Heart right ventricle (tissue), 16 donors: Measurements from ENCODE around the gene TMTC4. TPM values are rescaled to one million over a fixed set of nuclear protein-coding genes. Genes with fewer than 3 reads are reported as not detected.

ENCODE experiments used
- ATAC-seq, 8 donors: fragments of 200-7000 bp; cut with Tn5 transposase; one replicate each; pipeline ENCODE4 v1.9.1; 2020; ENCODE audit warnings: mild to moderate bottlenecking in 8 of 8, moderate library complexity in 8 of 8, moderate number of reproducible peaks in 1 of 8
- DNase-seq, 2 donors: peaks; one replicate each; pipeline ENCODE4 v3.0.0-alpha.2; 2020
- H3K27ac ChIP-seq, 10 donors: fragments of 200-600 bp; sonication (generic) in 2 of 10; one replicate each; pipeline versions ENCODE4 v1.5.0 to v1.8.0; 2020 to 2022; ENCODE audit warnings: mild to moderate bottlenecking in 3 of 10
- H3K27me3 ChIP-seq, 7 donors: fragments of 200-600 bp; one replicate each; pipeline ENCODE4 v1.8.0; 2021 to 2022; ENCODE audit warnings: mild to moderate bottlenecking in 2 of 7
- H3K36me3 ChIP-seq, 9 donors: fragments of 200-600 bp; sonication (generic) in 1 of 9; one replicate each; pipeline versions ENCODE4 v1.5.0 to v1.8.0; 2020 to 2022; ENCODE audit warnings: mild to moderate bottlenecking in 2 of 9
- H3K4me1 ChIP-seq, 9 donors: fragments of 200-600 bp; sonication (generic) in 1 of 9; one replicate each; pipeline versions ENCODE4 v1.5.0 to v1.8.0; 2020 to 2022; ENCODE audit warnings: mild to moderate bottlenecking in 4 of 9
- H3K4me3 ChIP-seq, 10 donors: fragments of 200-600 bp; sonication (generic) in 2 of 10; one replicate each; pipeline versions ENCODE4 v1.5.0 to v1.8.0; 2020 to 2022; ENCODE audit warnings: mild to moderate bottlenecking in 7 of 10, moderate library complexity in 2 of 10
- H3K9me3 ChIP-seq, 11 donors: fragments of 200-600 bp in 10 of 11; sonication (generic) in 2 of 11; one replicate each; pipeline versions ENCODE4 v1.5.0 to v1.8.0; 2013 to 2022; ENCODE audit warnings: mild to moderate bottlenecking in 2 of 11, control low read depth in 1 of 11, moderate library complexity in 1 of 11
- WGBS, 2 donors: extraction: QIAGEN DNeasy Blood & Tissue Kit; methylation state at CpG; one replicate each; pipeline ENCODE4 v1.1.7; 2013; ENCODE audit warnings: inconsistent platforms in 1 of 2; 5-methylcytosine and 5-hydroxymethylcytosine counted together
- intact Hi-C, 10 donors: fragments of 100-400 bp; cut with DNase I; formaldehyde crosslinking; loops; one replicate each; pipeline versions ENCODE4 v1.11.1 to v1.14.2; 2022
- polyA plus RNA-seq, 2 donors: library from polyadenylated mRNA; stranded (reverse); fragments of 200-250 nt; gene quantifications; one replicate each; pipeline ENCODE4 v1.2.3, GENCODE V29; 2013
- total RNA-seq, 10 donors: library from RNA; stranded (reverse); fragmentation: NEBNext Ultra II Directional in 3 of 10; extraction: Animal tissue kit (Norgen Biotek cat#: 25700) in 3 of 10; gene quantifications; one replicate each; pipeline versions ENCODE4 v1.2.1 to v1.2.4, GENCODE V29; 2021 to 2023
- TF ChIP-seq, protein P1 (sequence below), 9 donors: fragments of 200-600 bp; sonication (generic) in 2 of 9; IDR thresholded peaks; one replicate each; pipeline versions ENCODE4 v1.5.0 to v1.8.0; 2021 to 2022; ENCODE audit warnings: antibody characterized with exemption in 9 of 9, mild to moderate bottlenecking in 5 of 9, moderate library complexity in 1 of 9
- donor health status: Arrhythmogenic right ventricular cardiomyopathy.
- donor health status: ischemic (EF 13 %, LVEDD 7.1; RV severe dilation, severe dysfunction).
- donor health status: healthy with polysubstance abuse.
- donor health status: DM: no; HTN: yes; CAD: no.
- donor health status: DM: no; HTN: no; CAD: no.
- donor health status: ischemic (EF 25% LVEDD 6.9; RV normal size, moderate dysfunction).
- donor health status: ischemic (EF 25% LVEDD 5.7; RV mildly dilated, moderate dysfunction).
- donor health status: healthy.
- donor health status: DM: yes; HTN: yes; CAD: no.
- donor health status: Ischemic cardiomyopathy.
- donor health status: ischemic (EF 35%, LVEDD 5.7; RV mildly dilated, moderate dysfunction).
- donor health status: nonischemic (EF 11% LVEDD 7.7; RV severe dilation, severe dysfunction).
- donor health status: DM: yes; HTN: yes; CAD: no.
- donor health status: PGD.
- donor health status: ischemic (EF 29% LVEDD 5.4; RV normal size, mild dysfunction).
- donor health status: nonischemic (EF 23%, LVEDD 6.1; RV moderate dilation, normal function).

Gene TMTC4
- total and polyA plus RNA-seq, 12 donors, result 2.5 to 9.4 (median 6.0) TPM

DNA sequence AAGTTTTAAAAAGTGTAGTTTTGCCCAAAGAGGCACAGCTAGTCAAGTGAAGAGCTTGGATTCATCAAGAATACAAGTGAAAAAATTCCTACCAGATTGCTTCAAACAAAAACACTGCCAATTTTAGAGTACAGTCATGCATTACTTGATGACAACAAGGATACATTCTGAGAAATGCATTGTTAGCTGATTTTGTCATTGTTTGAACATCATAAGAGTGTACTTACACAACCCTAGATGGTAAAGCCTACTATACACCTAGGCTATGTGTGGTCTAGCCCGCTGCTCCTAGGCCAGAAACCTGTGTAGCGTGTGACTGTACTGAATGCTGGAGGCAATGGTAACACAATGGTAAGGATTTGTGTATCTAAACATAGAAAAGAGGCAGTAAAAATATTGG lies 41.1 kb downstream of the TMTC4 start:
- no peak overlapping the region for H3K27ac ChIP-seq
- intact Hi-C loops, result no loop called here
- DNase-seq (no peak), ATAC-seq (no peak)
- 96 to 98% methylated on average over 2 of the region's 2 CpGs for WGBS, 2 donors
- no peak overlapping the region for H3K4me3 ChIP-seq
- peaks cover 0 to 93% (median 38%) of the 10 kb centered on the region in 9 donors for H3K36me3 ChIP-seq
- H3K27me3 ChIP-seq, result no peaks in the 10 kb centered on the region
- TF ChIP-seq, protein P1, sequence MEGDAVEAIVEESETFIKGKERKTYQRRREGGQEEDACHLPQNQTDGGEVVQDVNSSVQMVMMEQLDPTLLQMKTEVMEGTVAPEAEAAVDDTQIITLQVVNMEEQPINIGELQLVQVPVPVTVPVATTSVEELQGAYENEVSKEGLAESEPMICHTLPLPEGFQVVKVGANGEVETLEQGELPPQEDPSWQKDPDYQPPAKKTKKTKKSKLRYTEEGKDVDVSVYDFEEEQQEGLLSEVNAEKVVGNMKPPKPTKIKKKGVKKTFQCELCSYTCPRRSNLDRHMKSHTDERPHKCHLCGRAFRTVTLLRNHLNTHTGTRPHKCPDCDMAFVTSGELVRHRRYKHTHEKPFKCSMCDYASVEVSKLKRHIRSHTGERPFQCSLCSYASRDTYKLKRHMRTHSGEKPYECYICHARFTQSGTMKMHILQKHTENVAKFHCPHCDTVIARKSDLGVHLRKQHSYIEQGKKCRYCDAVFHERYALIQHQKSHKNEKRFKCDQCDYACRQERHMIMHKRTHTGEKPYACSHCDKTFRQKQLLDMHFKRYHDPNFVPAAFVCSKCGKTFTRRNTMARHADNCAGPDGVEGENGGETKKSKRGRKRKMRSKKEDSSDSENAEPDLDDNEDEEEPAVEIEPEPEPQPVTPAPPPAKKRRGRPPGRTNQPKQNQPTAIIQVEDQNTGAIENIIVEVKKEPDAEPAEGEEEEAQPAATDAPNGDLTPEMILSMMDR (IDR thresholded peaks at IDR 0.05), result no peak
- no peaks in the 10 kb centered on the region for H3K9me3 ChIP-seq
- H3K4me1 ChIP-seq, result no peaks in the 10 kb centered on the region

DNA sequence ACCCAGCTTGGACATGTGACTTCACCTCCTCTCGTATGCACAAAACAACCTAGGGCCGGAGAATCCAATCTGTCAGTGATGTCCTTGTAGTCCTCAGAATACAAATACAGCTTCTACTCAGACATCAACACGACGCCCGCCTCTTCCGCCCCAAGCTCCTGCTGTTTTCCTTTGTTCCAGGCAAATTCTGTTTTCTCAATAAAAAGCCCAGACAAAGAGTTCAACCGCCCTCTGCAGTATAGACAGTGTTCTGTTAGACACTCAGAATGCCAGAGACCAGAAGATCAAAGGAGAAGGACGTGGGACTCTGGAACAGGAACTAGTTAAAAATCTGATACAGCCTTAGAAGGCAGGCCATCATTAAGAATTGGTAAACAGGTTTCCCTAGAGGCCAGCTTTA lies 44.0 kb downstream of the TMTC4 start:
- DNase-seq (no peak), ATAC-seq (no peak)
- H3K4me3 ChIP-seq, result no peak overlapping the region
- H3K27me3 ChIP-seq, result no peaks in the 10 kb centered on the region
- peaks cover 0 to 93% (median 16%) of the 10 kb centered on the region in 9 donors for H3K36me3 ChIP-seq
- TF ChIP-seq, protein P1 (IDR thresholded peaks at IDR 0.05), result no peak
- intact Hi-C loops, result no loop called here
- H3K4me1 ChIP-seq, result no peaks in the 10 kb centered on the region
- WGBS, 2 donors, result 81 to 83% methylated on average over 8 of the region's 8 CpGs
- H3K9me3 ChIP-seq, result no peaks in the 10 kb centered on the region
- no peak overlapping the region for H3K27ac ChIP-seq

DNA sequence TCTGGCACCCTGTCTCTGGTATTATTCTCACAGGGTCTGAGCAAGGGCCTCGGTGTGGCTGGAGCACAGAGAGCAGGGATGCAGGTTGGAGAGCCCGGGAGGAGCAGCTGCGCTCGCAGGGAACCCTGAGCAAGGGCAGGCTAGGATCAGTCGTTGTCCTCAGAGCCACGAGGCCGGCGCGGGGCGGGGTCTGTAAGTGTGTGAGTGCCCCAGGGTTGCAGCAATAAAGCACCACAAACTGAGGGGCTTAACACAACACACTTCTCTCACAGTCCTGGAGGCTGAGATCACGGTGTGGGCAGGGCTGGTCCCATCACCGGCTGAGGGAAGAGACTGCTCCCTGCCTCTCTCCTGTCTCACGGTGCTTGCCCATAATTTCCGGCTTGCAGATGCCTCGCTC lies 47.5 kb downstream of the TMTC4 start:
- H3K4me3 ChIP-seq, result no peak overlapping the region
- no peaks in the 10 kb centered on the region for H3K9me3 ChIP-seq
- H3K27me3 ChIP-seq, result no peaks in the 10 kb centered on the region
- WGBS, 2 donors, result 93 to 95% methylated on average over 15 of the region's 15 CpGs
- TF ChIP-seq, protein P1 (IDR thresholded peaks at IDR 0.05), result no peak
- ATAC-seq, result no peak
- peaks cover 0 to 88% (median 10%) of the 10 kb centered on the region in 9 donors for H3K36me3 ChIP-seq
- intact Hi-C loops, result no loop called here
- no peaks in the 10 kb centered on the region for H3K4me1 ChIP-seq
- H3K27ac ChIP-seq, result no peak overlapping the region
- DNase-seq, result no peak

DNA sequence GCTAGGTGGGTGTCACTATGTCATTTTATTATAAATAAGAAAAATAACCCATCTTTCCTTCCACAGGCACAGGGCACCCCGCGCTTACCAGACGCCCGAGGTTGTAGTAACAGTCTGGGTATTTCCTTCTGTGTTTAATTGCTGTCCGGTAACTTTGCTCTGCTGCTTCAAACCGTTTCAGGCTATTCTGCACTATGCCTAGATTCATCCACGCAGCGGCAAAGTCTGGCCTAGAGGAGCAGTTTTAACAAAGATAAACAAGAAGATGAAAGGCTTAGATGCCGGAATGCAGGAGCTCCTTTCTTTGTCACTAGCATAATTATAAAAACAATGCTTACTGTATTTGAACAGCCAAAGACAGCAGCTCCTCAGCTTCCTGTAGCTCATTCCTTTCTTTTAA lies 49.1 kb downstream of the TMTC4 start:
- TF ChIP-seq, protein P1 (IDR thresholded peaks at IDR 0.05), result no peak
- Histone ChIP-seq H3K4me1 (no peaks in the 10 kb centered on the region), H3K9me3 (no peaks in the 10 kb centered on the region), H3K27me3 (no peaks in the 10 kb centered on the region), H3K4me3 (no peak overlapping the region), H3K27ac (no peak overlapping the region), H3K36me3 (peaks cover 0 to 83% (median 10%) of the 10 kb centered on the region in 9 donors)
- intact Hi-C loops, result no loop called here
- WGBS, 2 donors, result 89 to 90% methylated on average over 9 of the region's 9 CpGs
- DNase-seq, result no peak
- no peak for ATAC-seq
